ENCODE data around the gene DPM2.

DPM2 gene

GRCh38 chr9:127896395-127897192 lies 41.1 kb downstream of the DPM2 start:
- no peak for DNase-seq (ENCODE audit: extremely low spot score)
- ChIA-PET POLR2A (interaction anchor here (0.6 to 1.5 kb wide), 5 partner anchors 10 to 24 kb away, joined by 3 to 8 read pairs (median 4); partner anchors contain the start of gene ST6GALNAC4), CTCF (interaction anchor here (0.6 kb wide), 1 partner anchor 131 kb away, joined by 3 read pairs; no protein-coding TSS in a partner anchor)
- TF ChIP-seq FOXK2 (IDR thresholded peaks at IDR 0.05): no peak
- no peak for TF ChIP-seq ZNF384 (IDR thresholded peaks at IDR 0.05)
- no peak for TF ChIP-seq FOXA1 (IDR thresholded peaks at IDR 0.05)
- no peak for TF ChIP-seq ELF4 (IDR thresholded peaks at IDR 0.05)
- TF ChIP-seq FOXM1 (IDR thresholded peaks at IDR 0.05; ENCODE audit: borderline replicate concordance): no peak
- no peak for TF ChIP-seq LEF1 (IDR thresholded peaks at IDR 0.05; ENCODE audit: borderline replicate concordance)
- no peak for TF ChIP-seq TARDBP (IDR thresholded peaks at IDR 0.05)
- TF ChIP-seq L3MBTL2 (conservative IDR thresholded peaks at IDR 0.05): no peak
- no peak for TF ChIP-seq HDGF (IDR thresholded peaks at IDR 0.05; ENCODE audit: borderline replicate concordance)
- no peak for TF ChIP-seq NFRKB (IDR thresholded peaks at IDR 0.05)

- CTCF ChIA-PET: no interaction called here
- POLR2A ChIA-PET: no interaction called here
- DNase-seq (ENCODE audit: extremely low spot score): no peak
These were observed 41.8 kb downstream of the DPM2 start for GRCh38 chr9:127895811-127896210.

GRCh38 chr9:127893392-127893791 lies 44.3 kb downstream of the DPM2 start:
- POLR2A ChIA-PET: interaction anchor here (2.4 kb wide), 1 partner anchor 23 kb away, joined by 8 read pairs; the partner anchor contains the start of gene ST6GALNAC4
- no peak for DNase-seq (ENCODE audit: extremely low spot score)
- no peak for TF ChIP-seq PKNOX1 (IDR thresholded peaks at IDR 0.05)
- CTCF ChIA-PET: interaction anchor here (0.6 kb wide), 1 partner anchor 15 kb away, joined by 3 read pairs; no protein-coding TSS in a partner anchor

More at GRCh38 chr9:127895811-127896210, 41.8 kb downstream of the DPM2 start:
- TF ChIP-seq HDGF (IDR thresholded peaks at IDR 0.05; ENCODE audit: borderline replicate concordance) (no peak), SUZ12 (IDR thresholded peaks at IDR 0.05) (no peak), TARDBP (IDR thresholded peaks at IDR 0.05) (no peak), ARNT (IDR thresholded peaks at IDR 0.05) (no peak), ZNF384 (IDR thresholded peaks at IDR 0.05) (no peak), CTBP1 (IDR thresholded peaks at IDR 0.05; ENCODE audit: borderline replicate concordance) (no peak), FOXM1 (IDR thresholded peaks at IDR 0.05; ENCODE audit: borderline replicate concordance) (no peak), FOXK2 (IDR thresholded peaks at IDR 0.05) (no peak), BHLHE40 (IDR thresholded peaks at IDR 0.05; ENCODE audit: borderline replicate concordance) (no peak), NFRKB (IDR thresholded peaks at IDR 0.05) (no peak)

GRCh38 chr9:127892831-127893230 lies 44.8 kb downstream of the DPM2 start:
- TF ChIP-seq LEF1 (IDR thresholded peaks at IDR 0.05; ENCODE audit: borderline replicate concordance) (no peak), SUZ12 (IDR thresholded peaks at IDR 0.05) (no peak), ZNF384 (IDR thresholded peaks at IDR 0.05) (no peak), BHLHE40 (IDR thresholded peaks at IDR 0.05; ENCODE audit: borderline replicate concordance) (no peak), FOXK2 (IDR thresholded peaks at IDR 0.05) (no peak), FOXA1 (IDR thresholded peaks at IDR 0.05) (no peak), NFRKB (IDR thresholded peaks at IDR 0.05) (no peak), SP1 (IDR thresholded peaks at IDR 0.05) (no peak), L3MBTL2 (conservative IDR thresholded peaks at IDR 0.05) (no peak), FOXM1 (IDR thresholded peaks at IDR 0.05; ENCODE audit: borderline replicate concordance) (no peak), TARDBP (IDR thresholded peaks at IDR 0.05) (no peak), HDGF (IDR thresholded peaks at IDR 0.05; ENCODE audit: borderline replicate concordance) (no peak), ELF4 (IDR thresholded peaks at IDR 0.05) (no peak)
- DNase-seq (ENCODE audit: extremely low spot score): no peak
- ChIA-PET CTCF (interaction anchor here (0.6 kb wide), 1 partner anchor 15 kb away, joined by 3 read pairs; no protein-coding TSS in a partner anchor), POLR2A (interaction anchor here (2.4 kb wide), 1 partner anchor 24 kb away, joined by 8 read pairs; the partner anchor contains the start of gene ST6GALNAC4)

GRCh38 chr9:127890053-127890452 lies 47.6 kb downstream of the DPM2 start:
- POLR2A ChIA-PET: interaction anchor here (1.1 kb wide), 1 partner anchor 9 kb away, joined by 3 read pairs; no protein-coding TSS in a partner anchor
- CTCF ChIA-PET: interaction anchor here (0.6 kb wide), 1 partner anchor 675 kb away, joined by 3 read pairs; no protein-coding TSS in a partner anchor
- TF ChIP-seq FOXM1 (IDR thresholded peaks at IDR 0.05; ENCODE audit: borderline replicate concordance): no peak
- no peak for TF ChIP-seq FOXK2 (IDR thresholded peaks at IDR 0.05)
- no peak for TF ChIP-seq TARDBP (IDR thresholded peaks at IDR 0.05)
- TF ChIP-seq L3MBTL2 (conservative IDR thresholded peaks at IDR 0.05): no peak
- TF ChIP-seq ZNF384 (IDR thresholded peaks at IDR 0.05): no peak
- no peak for TF ChIP-seq ARNT (IDR thresholded peaks at IDR 0.05)
- no peak for TF ChIP-seq FOXA1 (IDR thresholded peaks at IDR 0.05)
- TF ChIP-seq NFRKB (IDR thresholded peaks at IDR 0.05): no peak
- TF ChIP-seq CTBP1 (IDR thresholded peaks at IDR 0.05; ENCODE audit: borderline replicate concordance): no peak
- TF ChIP-seq ELF4 (IDR thresholded peaks at IDR 0.05): no peak
- TF ChIP-seq SP1 (IDR thresholded peaks at IDR 0.05): no peak
- DNase-seq (ENCODE audit: extremely low spot score): no peak

GRCh38 chr9:127887792-127888191 lies 49.9 kb downstream of the DPM2 start:
- CTCF ChIA-PET: no interaction called here
- TF ChIP-seq NFRKB (IDR thresholded peaks at IDR 0.05): no peak
- no peak for TF ChIP-seq PKNOX1 (IDR thresholded peaks at IDR 0.05)
- no peak for TF ChIP-seq ARNT (IDR thresholded peaks at IDR 0.05)
- no peak for TF ChIP-seq CTBP1 (IDR thresholded peaks at IDR 0.05; ENCODE audit: borderline replicate concordance)
- TF ChIP-seq FOXM1 (IDR thresholded peaks at IDR 0.05; ENCODE audit: borderline replicate concordance): no peak
- TF ChIP-seq L3MBTL2 (conservative IDR thresholded peaks at IDR 0.05): no peak
- no peak for TF ChIP-seq FOXK2 (IDR thresholded peaks at IDR 0.05)
- no peak for TF ChIP-seq SP1 (IDR thresholded peaks at IDR 0.05)
- no peak for TF ChIP-seq TARDBP (IDR thresholded peaks at IDR 0.05)
- no peak for TF ChIP-seq BHLHE40 (IDR thresholded peaks at IDR 0.05; ENCODE audit: borderline replicate concordance)
- TF ChIP-seq SUZ12 (IDR thresholded peaks at IDR 0.05): no peak
- no peak for TF ChIP-seq LEF1 (IDR thresholded peaks at IDR 0.05; ENCODE audit: borderline replicate concordance)
- no peak for TF ChIP-seq ELF4 (IDR thresholded peaks at IDR 0.05)
- TF ChIP-seq HDGF (IDR thresholded peaks at IDR 0.05; ENCODE audit: borderline replicate concordance): no peak
- TF ChIP-seq FOXA1 (IDR thresholded peaks at IDR 0.05): no peak
- no peak for TF ChIP-seq ZNF384 (IDR thresholded peaks at IDR 0.05)
- POLR2A ChIA-PET: no interaction called here
- DNase-seq (ENCODE audit: extremely low spot score): no peak

Data from HEK293T (cell line).